H1 (cell line): Measurements from ENCODE around the gene LRWD1. TPM values are rescaled to one million over a fixed set of nuclear protein-coding genes. Genes with fewer than 3 reads are reported as not detected.

Experiments used
- CTCF ChIA-PET: fragments of 300-600 bp; sonication (Branson Sonifier 250); formaldehyde crosslinking; loops from one replicate; lab custom pipeline; 2021; ENCODE audit not compliant: partially characterized antibody; lab: Charles Lee
- POLR2A ChIA-PET: fragments of 300-600 bp; sonication (Branson Sonifier 250); formaldehyde crosslinking; loops from one replicate; lab custom pipeline; 2021; ENCODE audit warnings: inconsistent platforms; ENCODE audit not compliant: partially characterized antibody; lab: Charles Lee
- DNase-seq, 2 experiments: peaks; one replicate each; pipeline versions ENCODE4 v3.0.0 to v3.0.0-alpha.2; 2010 to 2022; ENCODE audit warnings: low spot score in 2 of 2, low read depth in 1 of 2, mixed read lengths in 1 of 2
- FAIRE-seq: peaks from 2 replicates; lab custom pipeline; 2011; peaks lifted over from hg19 to GRCh38; lab: Jason Lieb, UNC
- H2AFZ ChIP-seq: 2 replicates; pipeline ENCODE4 v1.8.1; 2012; ENCODE audit warnings: low read length, inconsistent platforms
- H2AK5ac ChIP-seq: 2 replicates; pipeline ENCODE4 v1.6.1; 2013; ENCODE audit warnings: low read depth, low read length
- H2BK120ac ChIP-seq: replicated peaks from 2 replicates; pipeline ENCODE3; 2013; ENCODE audit warnings: low read depth, low read length, inconsistent platforms
- H2BK12ac ChIP-seq: 2 replicates; pipeline ENCODE4 v1.6.1; 2013; ENCODE audit warnings: low read depth, low read length
- H2BK15ac ChIP-seq: 2 replicates; pipeline ENCODE4 v1.6.1; 2013; ENCODE audit warnings: low read length
- H2BK20ac ChIP-seq: 2 replicates; pipeline ENCODE4 v1.6.1; 2013; ENCODE audit warnings: low read length
- H2BK5ac ChIP-seq: 2 replicates; pipeline ENCODE4 v1.6.1; 2013; ENCODE audit warnings: low read depth, low read length
- H3K14ac ChIP-seq: 2 replicates; pipeline ENCODE4 v1.6.1; 2013; ENCODE audit warnings: inconsistent platforms; ENCODE audit not compliant: insufficient read length
- H3K18ac ChIP-seq: 2 replicates; pipeline ENCODE4 v1.6.1; 2013; ENCODE audit warnings: low read length; ENCODE audit errors: extremely low read depth
- H3K23ac ChIP-seq: 2 replicates; pipeline ENCODE4 v1.6.1; 2013; ENCODE audit warnings: inconsistent platforms; ENCODE audit not compliant: insufficient read length
- H3K23me2 ChIP-seq: 2 replicates; pipeline ENCODE4 v1.6.1; 2013; ENCODE audit warnings: low read depth, low read length
- H3K27ac ChIP-seq: 2 replicates; pipeline ENCODE4 v1.6.1; 2011; ENCODE audit warnings: low read depth, low read length, inconsistent platforms
- H3K27me3 ChIP-seq, 4 experiments: replicated peaks in 1 of 4; 1 replicate in 1 of 4; 2 replicates in 3 of 4; pipeline versions ENCODE4 v1.6.1 to v1.8.1; 2011 to 2013; ENCODE audit warnings: low read length in 3 of 4, mild to moderate bottlenecking in 3 of 4, inconsistent platforms in 2 of 4, mixed read lengths in 2 of 4, moderate library complexity in 1 of 4; ENCODE audit not compliant: control insufficient read depth in 3 of 4, insufficient read depth in 3 of 4; ENCODE audit errors: extremely low read depth in 1 of 4
- H3K36me3 ChIP-seq, 4 experiments: 2 replicates each; pipeline versions ENCODE4 v1.6.1 to v1.8.1; 2011 to 2013; ENCODE audit warnings: mild to moderate bottlenecking in 4 of 4, low read length in 3 of 4, moderate library complexity in 2 of 4, control low read depth in 1 of 4, inconsistent platforms in 1 of 4; ENCODE audit not compliant: insufficient read depth in 4 of 4, control insufficient read depth in 2 of 4
- H3K4ac ChIP-seq: replicated peaks from 2 replicates; pipeline ENCODE3; 2013; ENCODE audit warnings: low read length, low read depth, mixed read lengths, inconsistent platforms; ENCODE audit not compliant: insufficient read length
- H3K4me1 ChIP-seq, 4 experiments: replicated peaks in 1 of 4; 1 replicate in 1 of 4; 2 replicates in 3 of 4; pipeline versions ENCODE4 v1.6.1 to v1.8.1; 2011 to 2013; ENCODE audit warnings: low read length in 3 of 4, inconsistent platforms in 2 of 4, mixed read lengths in 1 of 4; ENCODE audit not compliant: insufficient read depth in 4 of 4, control insufficient read depth in 3 of 4
- H3K4me2 ChIP-seq, 2 experiments: 2 replicates each; pipeline versions ENCODE4 v1.6.1 to v1.8.1; 2011 to 2013; ENCODE audit warnings: low read depth in 2 of 2, low read length in 2 of 2, control low read depth in 1 of 2, inconsistent platforms in 1 of 2, mild to moderate bottlenecking in 1 of 2; ENCODE audit not compliant: insufficient read depth in 1 of 2
- H3K4me3 ChIP-seq, 4 experiments: fragments of 200-600, 300-600 bp in 1 of 4; sonication (generic), shearing (Covaris generic), sonication (Bioruptor Twin) in 1 of 4; 2 replicates each; pipeline versions ENCODE4 v1.5.1 to v1.8.1; 2011 to 2016; ENCODE audit warnings: low read length in 4 of 4, low read depth in 3 of 4, control low read depth in 2 of 4, inconsistent platforms in 2 of 4, mild to moderate bottlenecking in 2 of 4, mixed read lengths in 1 of 4, moderate library complexity in 1 of 4; ENCODE audit not compliant: insufficient read depth in 2 of 4; ENCODE audit errors: extremely low read depth in 1 of 4
- H3K56ac ChIP-seq: replicated peaks from 2 replicates; pipeline ENCODE3; 2013; ENCODE audit warnings: low read depth, mild to moderate bottlenecking, mixed read lengths, low read length, inconsistent platforms; ENCODE audit not compliant: insufficient read length
- H3K79me1 ChIP-seq: 2 replicates; pipeline ENCODE4 v1.6.1; 2013; ENCODE audit warnings: low read depth, low read length, control low read depth
- H3K79me2 ChIP-seq, 2 experiments: 2 replicates each; pipeline versions ENCODE4 v1.6.1 to v1.8.1; 2012 to 2013; ENCODE audit warnings: low read length in 2 of 2, mild to moderate bottlenecking in 2 of 2, inconsistent platforms in 1 of 2; ENCODE audit not compliant: insufficient read depth in 2 of 2, control insufficient read depth in 1 of 2
- H3K9ac ChIP-seq, 4 experiments: replicated peaks in 1 of 4; 1 replicate in 1 of 4; 2 replicates in 3 of 4; pipeline versions ENCODE4 v1.6.1 to v1.8.1; 2011 to 2013; ENCODE audit warnings: low read depth in 3 of 4, low read length in 3 of 4, control low read depth in 2 of 4, mild to moderate bottlenecking in 2 of 4, moderate library complexity in 2 of 4, inconsistent platforms in 1 of 4; ENCODE audit errors: extremely low read depth in 1 of 4
- H3K9me3 ChIP-seq, 2 experiments: 2 replicates each; pipeline versions ENCODE4 v1.6.1 to v1.8.1; 2012 to 2013; ENCODE audit warnings: mild to moderate bottlenecking in 2 of 2, moderate library complexity in 2 of 2, control low read depth in 1 of 2, inconsistent platforms in 1 of 2, low read depth in 1 of 2, low read length in 1 of 2, mixed read lengths in 1 of 2; ENCODE audit not compliant: insufficient read depth in 2 of 2
- H4K20me1 ChIP-seq, 2 experiments: replicated peaks in 1 of 2; 2 replicates each; pipeline versions ENCODE3 to v1.8.1; 2011 to 2013; ENCODE audit warnings: inconsistent platforms in 2 of 2, low read length in 2 of 2, mild to moderate bottlenecking in 1 of 2; ENCODE audit not compliant: insufficient read depth in 2 of 2, control insufficient read depth in 1 of 2
- H4K5ac ChIP-seq: 2 replicates; pipeline ENCODE4 v1.6.1; 2013; ENCODE audit warnings: low read length, low read depth, mixed read lengths, inconsistent platforms; ENCODE audit not compliant: insufficient read length
- H4K8ac ChIP-seq: 2 replicates; pipeline ENCODE4 v1.8.0; 2013; ENCODE audit warnings: mild to moderate bottlenecking, moderate library complexity, low read length, inconsistent platforms; ENCODE audit not compliant: insufficient read depth; ENCODE audit errors: extremely low read depth
- H4K91ac ChIP-seq: replicated peaks from 2 replicates; pipeline ENCODE3; 2013; ENCODE audit warnings: low read length, mixed read lengths, inconsistent platforms; ENCODE audit not compliant: insufficient read length
- BACH1 ChIP-seq: IDR thresholded peaks from 2 replicates; pipeline ENCODE4 v1.6.1; 2012; ENCODE audit warnings: low read length, improper control_type of control experiment
- CHD2 ChIP-seq: IDR thresholded peaks from 2 replicates; pipeline ENCODE4 v1.6.1; 2012; ENCODE audit warnings: low read length, improper control_type of control experiment
- GTF2F1 ChIP-seq: IDR thresholded peaks from 2 replicates; pipeline ENCODE4 v1.6.1; 2012; ENCODE audit warnings: low read depth, low read length, improper control_type of control experiment, borderline replicate concordance
- KDM1A ChIP-seq: fragments of 200-600, 300-600 bp; sonication (generic); IDR thresholded peaks from 2 replicates; pipeline ENCODE4 v1.7.1; 2016; ENCODE audit warnings: mild to moderate bottlenecking, low read length, borderline replicate concordance
- KDM5A ChIP-seq: fragments of 200-600 bp; IDR thresholded peaks from 2 replicates; pipeline ENCODE4 v1.7.1; 2012; ENCODE audit warnings: mild to moderate bottlenecking, low read length, inconsistent platforms, mixed read lengths
- NRF1 ChIP-seq: IDR thresholded peaks from 2 replicates; pipeline ENCODE4 v1.6.1; 2011; ENCODE audit warnings: mild to moderate bottlenecking, low read depth, low read length, improper control_type of control experiment
- POLR2A ChIP-seq, 2 experiments: IDR thresholded peaks; 1 replicate in 1 of 2; 2 replicates in 1 of 2; pipeline ENCODE4 v1.6.1; 2011; ENCODE audit warnings: low read depth in 2 of 2, low read length in 2 of 2, mild to moderate bottlenecking in 2 of 2; ENCODE audit errors: control extremely low read depth in 1 of 2
- SAP30 ChIP-seq: fragments of 300-600 bp; sonication (generic); IDR thresholded peaks from 2 replicates; pipeline ENCODE4 v1.7.1; 2012; ENCODE audit warnings: low read length, moderate library complexity, mild to moderate bottlenecking, inconsistent platforms; ENCODE audit not compliant: insufficient read depth, insufficient replicate concordance
- SUZ12 ChIP-seq: fragments of 200-600 bp; sonication (generic); IDR thresholded peaks from 2 replicates; pipeline ENCODE4 v1.6.1; 2012; ENCODE audit warnings: mild to moderate bottlenecking, inconsistent platforms, low read length, moderate library complexity, mixed read lengths
- TAF7 ChIP-seq: optimal IDR thresholded peaks from 2 replicates; pipeline ENCODE3; 2011; ENCODE audit warnings: low read depth, mild to moderate bottlenecking, inconsistent platforms, low read length, moderate library complexity, borderline replicate concordance
- ZNF274 ChIP-seq: IDR thresholded peaks from 2 replicates; pipeline ENCODE4 v1.7.0; 2012; ENCODE audit warnings: low read length, borderline replicate concordance; ENCODE audit errors: extremely low read depth
- WGBS, 2 experiments: shearing (Covaris generic) in 1 of 2; methylation state at CpG; one replicate each; pipeline versions ENCODE4 v1.1.6 to v1.1.7; 2013 to 2015; ENCODE audit warnings: low lambda C conversion rate in 2 of 2, mixed read lengths in 2 of 2, inconsistent platforms in 1 of 2, low coverage in 1 of 2, missing lambda C conversion rate in 1 of 2; ENCODE audit not compliant: insufficient replicate concordance in 2 of 2, insufficient coverage in 1 of 2, insufficient read length in 1 of 2; ENCODE audit errors: extremely low coverage in 1 of 2, missing lambda C conversion rate in 1 of 2; 5-methylcytosine and 5-hydroxymethylcytosine counted together
- polyA plus RNA-seq, 7 experiments: library from polyadenylated mRNA; depleted of rRNA in 3 of 7; stranded (reverse) in 5 of 7; unstranded in 2 of 7; fragments of >200 nt in 5 of 7; fragments of 200-250 nt in 2 of 7; gene quantifications; 1 replicate in 5 of 7; 2 replicates in 1 of 7; 4 replicates in 1 of 7; pipeline versions ENCODE4 v1.2.1 to v1.2.3, GENCODE V29; 2011 to 2013; ENCODE audit warnings: missing spikeins in 2 of 7, mixed read lengths in 2 of 7
- total RNA-seq: library from RNA; stranded (reverse); fragmentation: NEBNext Ultra II Directional; extraction: Animal tissue kit (Norgen Biotek cat#: 25700); gene quantifications from 2 replicates; pipeline ENCODE4 v1.2.1, GENCODE V29; 2021

Gene LRWD1
- total and polyA plus RNA-seq, 2 of the 8 experiments (the other 6 are each of a cell fraction or from before 2014, with no cell fraction given) = 23.4 to 26.8 TPM

DNA sequence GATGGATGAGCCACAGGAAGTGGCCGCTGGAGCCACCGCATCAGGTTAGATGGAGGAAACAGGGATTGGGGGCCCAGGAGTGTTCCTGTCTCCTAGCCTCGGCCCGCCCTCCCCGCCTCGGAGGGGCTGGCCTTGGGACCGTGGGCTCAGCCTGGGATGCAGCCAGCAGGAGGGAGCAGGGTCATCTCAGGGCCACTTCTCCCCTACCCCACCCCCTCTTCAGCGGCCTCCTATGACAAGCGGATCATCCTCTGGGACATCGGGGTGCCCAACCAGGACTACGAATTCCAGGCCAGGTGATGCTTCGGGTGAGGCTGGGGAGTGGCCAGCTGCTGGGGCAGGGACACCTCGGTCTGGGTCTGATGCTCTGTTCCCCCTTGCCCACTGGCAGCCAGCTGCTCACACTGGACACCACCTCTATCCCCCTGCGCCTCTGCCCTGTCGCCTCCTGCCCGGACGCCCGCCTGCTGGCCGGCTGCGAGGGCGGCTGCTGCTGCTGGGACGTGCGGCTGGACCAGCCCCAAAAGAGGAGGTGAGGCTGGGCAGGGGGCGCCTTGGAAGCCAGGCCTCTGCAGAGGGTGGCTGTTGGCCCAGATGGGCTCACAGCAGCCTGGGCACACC lies 4.7 kb downstream of the LRWD1 start:
- POLR2A ChIA-PET = interaction anchor here (0.5 to 1.0 kb wide), 3 partner anchors 11 to 357 kb away, joined by 3 to 4 read pairs (median 3); no protein-coding TSS in a partner anchor
- H2AK5ac ChIP-seq = no peak overlapping the region
- no peak overlapping the region for H3K23ac ChIP-seq
- H3K27me3 ChIP-seq = no peaks in the 10 kb centered on the region; a peak in 1 of 7 replicates
- no peaks in the 10 kb centered on the region for H3K79me1 ChIP-seq
- H3K18ac ChIP-seq = no peak overlapping the region
- H2AFZ ChIP-seq = no peak overlapping the region
- no peak overlapping the region for H3K14ac ChIP-seq
- no peaks in the 10 kb centered on the region for H3K9me3 ChIP-seq
- no peak overlapping the region for H4K91ac ChIP-seq
- no peak overlapping the region for H2BK20ac ChIP-seq
- H3K4me3 ChIP-seq = no peak overlapping the region
- no peak for DNase-seq
- H2BK15ac ChIP-seq = no peak overlapping the region
- peaks cover 2 to 14% (median 8%) of the 10 kb centered on the region in 4 experiments; a peak in 6 of 8 replicates for H3K36me3 ChIP-seq
- H4K5ac ChIP-seq = no peak overlapping the region
- no peak overlapping the region for H2BK120ac ChIP-seq
- no peak overlapping the region for H2BK5ac ChIP-seq
- no peak overlapping the region for H4K8ac ChIP-seq
- WGBS, 2 experiments = 91% methylated on average over 24 of the region's 24 CpGs; no CpG with 5 or more reads in 1 of the 2 experiments
- H4K20me1 ChIP-seq = peaks cover 0 to 12% of the 10 kb centered on the region in 2 experiments
- H3K27ac ChIP-seq = no peak overlapping the region
- no peaks in the 10 kb centered on the region; the same call in 1 of the 2 replicates for H3K23me2 ChIP-seq
- no peak overlapping the region for H3K4ac ChIP-seq
- CTCF ChIA-PET = interaction anchor here (0.6 to 1.5 kb wide), 2 partner anchors 57 to 857 kb away, joined by 3 read pairs; no protein-coding TSS in a partner anchor
- H3K9ac ChIP-seq = no peak overlapping the region
- H3K4me1 ChIP-seq = peaks cover 0 to 3% (median 0%) of the 10 kb centered on the region in 4 experiments; a peak in 2 of 7 replicates
- H3K4me2 ChIP-seq = no peak overlapping the region
- no peaks in the 10 kb centered on the region; a peak in 1 of 4 replicates for H3K79me2 ChIP-seq
- no peak overlapping the region for H2BK12ac ChIP-seq
- H3K56ac ChIP-seq = no peak overlapping the region
- no peak for FAIRE-seq
- no peak for TF ChIP-seq BACH1
- TF ChIP-seq KDM1A = no peak
- no peak for TF ChIP-seq GTF2F1
- TF ChIP-seq KDM5A = no peak
- TF ChIP-seq CHD2 = no peak
- TF ChIP-seq SUZ12 = no peak
- TF ChIP-seq SAP30 = no peak
- TF ChIP-seq ZNF274 = no peak
- no peak for TF ChIP-seq TAF7
- TF ChIP-seq POLR2A (IDR thresholded peaks at IDR 0.05; ENCODE audit: control extremely low read depth in 1 of 2, low read depth in 2 of 2, low read length in 2 of 2) = no peak
- no peak for TF ChIP-seq NRF1
